Transverse colon (tissue), 3 donors: ENCODE measurements around the gene ATL3.

Source experiments
- POLR2A ChIP-seq: fragments of 450-650 bp; IDR thresholded peaks from one replicate; pipeline ENCODE4 v1.6.1; 2016; ENCODE audit warnings: antibody characterized with exemption, mild to moderate bottlenecking, moderate library complexity
- TF ChIP-seq, protein P1 (sequence below), 5 experiments: fragments of 200-600 bp in 3 of 5; fragments of 450-650 bp in 2 of 5; sonication (generic) in 3 of 5; IDR thresholded peaks; 1 replicate in 2 of 5; 2 replicates in 3 of 5; pipeline ENCODE4 v1.5.1; 2016 to 2017; ENCODE audit warnings: antibody characterized with exemption in 5 of 5, inconsistent platforms in 3 of 5, mild to moderate bottlenecking in 2 of 5, moderate library complexity in 1 of 5

DNA sequence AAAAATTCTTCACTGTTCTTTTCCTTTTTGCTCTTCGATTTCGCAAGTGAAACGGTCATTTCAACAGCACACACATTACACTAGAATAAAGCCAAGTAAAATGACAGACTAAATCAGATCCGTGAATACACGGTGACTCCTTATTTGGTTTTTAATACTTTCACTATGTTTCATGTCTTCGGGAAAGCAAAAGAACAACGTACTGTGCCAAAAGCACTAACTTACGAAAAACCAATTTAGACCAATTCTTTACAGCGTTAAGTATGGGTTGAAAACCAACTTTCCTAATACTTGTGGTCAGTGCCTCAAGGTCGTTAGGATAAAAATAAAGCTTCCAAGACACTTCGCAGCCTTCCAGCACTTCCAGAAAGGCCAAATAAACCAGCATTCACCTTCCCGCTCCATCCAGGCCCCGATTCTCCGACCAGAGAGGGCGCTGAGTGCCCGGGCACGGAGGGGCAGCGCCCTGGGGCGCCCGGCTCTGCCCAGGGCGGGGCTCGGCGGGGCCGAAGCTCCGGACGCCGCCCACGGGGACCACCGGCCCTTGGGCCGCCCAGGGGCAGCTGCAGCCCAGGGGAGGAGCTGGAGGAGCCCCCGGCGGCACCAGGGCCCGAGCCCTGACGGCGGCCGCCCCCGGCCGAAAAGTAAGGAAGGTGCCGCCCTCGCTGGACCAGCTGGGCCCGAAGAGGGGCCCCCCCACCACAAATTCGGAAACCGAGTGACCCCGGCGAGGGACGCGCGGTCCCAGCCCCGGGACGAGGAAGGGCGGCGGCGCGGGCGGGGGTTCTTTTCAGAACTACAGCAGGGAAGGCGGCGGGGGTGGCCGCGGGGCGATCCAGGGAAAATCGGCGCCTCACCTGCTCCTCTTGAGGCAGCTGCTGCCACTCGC, 499 bp downstream of the ATL3 start:
- no peak for TF ChIP-seq POLR2A
- TF ChIP-seq, protein P1, sequence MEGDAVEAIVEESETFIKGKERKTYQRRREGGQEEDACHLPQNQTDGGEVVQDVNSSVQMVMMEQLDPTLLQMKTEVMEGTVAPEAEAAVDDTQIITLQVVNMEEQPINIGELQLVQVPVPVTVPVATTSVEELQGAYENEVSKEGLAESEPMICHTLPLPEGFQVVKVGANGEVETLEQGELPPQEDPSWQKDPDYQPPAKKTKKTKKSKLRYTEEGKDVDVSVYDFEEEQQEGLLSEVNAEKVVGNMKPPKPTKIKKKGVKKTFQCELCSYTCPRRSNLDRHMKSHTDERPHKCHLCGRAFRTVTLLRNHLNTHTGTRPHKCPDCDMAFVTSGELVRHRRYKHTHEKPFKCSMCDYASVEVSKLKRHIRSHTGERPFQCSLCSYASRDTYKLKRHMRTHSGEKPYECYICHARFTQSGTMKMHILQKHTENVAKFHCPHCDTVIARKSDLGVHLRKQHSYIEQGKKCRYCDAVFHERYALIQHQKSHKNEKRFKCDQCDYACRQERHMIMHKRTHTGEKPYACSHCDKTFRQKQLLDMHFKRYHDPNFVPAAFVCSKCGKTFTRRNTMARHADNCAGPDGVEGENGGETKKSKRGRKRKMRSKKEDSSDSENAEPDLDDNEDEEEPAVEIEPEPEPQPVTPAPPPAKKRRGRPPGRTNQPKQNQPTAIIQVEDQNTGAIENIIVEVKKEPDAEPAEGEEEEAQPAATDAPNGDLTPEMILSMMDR (IDR thresholded peaks at IDR 0.05), result peak in 4 of 5 experiments; percentile 20 to 42 (median 34)
